ENCODE results near the gene RFXANK.

Gene RFXANK

GRCh38 chr19:19232261-19232721, 40.2 kb downstream of the RFXANK start:
- no peak for DNase-seq (ENCODE audit: low read depth in 3 of 3)

GRCh38 chr19:19234220-19234816, 42.3 kb downstream of the RFXANK start:
- no peak for DNase-seq (ENCODE audit: low read depth in 3 of 3)

GRCh38 chr19:19236173-19236572, 44.1 kb downstream of the RFXANK start:
- no peak for DNase-seq (ENCODE audit: low read depth in 3 of 3)

- no peak for DNase-seq (ENCODE audit: low read depth in 3 of 3)
Measured at GRCh38 chr19:19238126-19238894, 46.3 kb downstream of the RFXANK start.

- DNase-seq (ENCODE audit: low read depth in 3 of 3): no peak
Measured at GRCh38 chr19:19239675-19240074, 47.6 kb downstream of the RFXANK start.

- DNase-seq (ENCODE audit: low read depth in 3 of 3): no peak
Measured at GRCh38 chr19:19240476-19240875, 48.4 kb downstream of the RFXANK start.

- no peak for DNase-seq (ENCODE audit: low read depth in 3 of 3)
Measured at GRCh38 chr19:19250196-19250801, 58.2 kb downstream of the RFXANK start.
